GM12878 (cell line): ENCODE results near the gene ERFL. TPM values are rescaled to one million over a fixed set of nuclear protein-coding genes. Genes with fewer than 3 reads are reported as not detected.

Experiments
- ATAC-seq: fragments of 200-7000 bp; cut with Tn5 transposase; 3 replicates; pipeline ENCODE4 v1.9.1; 2020; ENCODE audit warnings: mild to moderate bottlenecking, moderate library complexity
- BruUV-seq: library from RNA; stranded (reverse); fragments of 400-500 nt; replicated peaks from 2 replicates; lab custom pipeline; 2021; lab: Mats Ljungman, UMichigan
- CTCF ChIA-PET: fragments of 300-600 bp; sonication (Branson Sonifier 250); formaldehyde crosslinking; extraction: SDS; loops from one replicate; lab custom pipeline; 2021; ENCODE audit warnings: inconsistent platforms; lab: Yijun Ruan, JAX
- POLR2A ChIA-PET: fragments of 350-600 bp; formaldehyde crosslinking; extraction: SDS; loops from one replicate; lab custom pipeline; 2021; ENCODE audit warnings: inconsistent platforms; lab: Charles Lee
- RAD21 ChIA-PET: fragments of 300-600 bp; sonication (Branson Sonifier 250); formaldehyde crosslinking; loops from one replicate; lab custom pipeline; 2023; ENCODE audit warnings: antibody characterized with exemption; ENCODE audit not compliant: unreplicated experiment; lab: Charles Lee
- SMC1A ChIA-PET: fragments of 300-600 bp; sonication (Branson Sonifier 250); formaldehyde crosslinking; loops from one replicate; lab custom pipeline; 2023; ENCODE audit not compliant: unreplicated experiment, uncharacterized antibody; lab: Charles Lee
- DNase-seq: peaks from one replicate; pipeline ENCODE4 v3.0.0-alpha.2; 2011; ENCODE audit warnings: low read depth, low spot score
- FAIRE-seq: peaks from 3 replicates; lab custom pipeline; 2011; peaks lifted over from hg19 to GRCh38; lab: Jason Lieb, UNC
- H2AFZ ChIP-seq: 2 replicates; pipeline ENCODE4 v1.6.0; 2011; ENCODE audit warnings: low read depth, low read length, control low read depth; ENCODE audit not compliant: control insufficient read depth
- H3K27ac ChIP-seq: 2 replicates; pipeline ENCODE4 v1.5.1; 2011; ENCODE audit warnings: control low read depth; ENCODE audit not compliant: control insufficient read depth, insufficient read depth
- H3K27me3 ChIP-seq, 2 experiments: replicated peaks in 1 of 2; 2 replicates each; pipeline versions ENCODE4 v1.6.0 to v1.6.1; 2011; ENCODE audit warnings: low read length in 1 of 2; ENCODE audit not compliant: control insufficient read depth in 2 of 2, insufficient read depth in 2 of 2
- H3K36me3 ChIP-seq, 2 experiments: 2 replicates each; pipeline ENCODE4 v1.5.1; 2011; ENCODE audit warnings: low read length in 1 of 2; ENCODE audit not compliant: control insufficient read depth in 2 of 2, insufficient read depth in 2 of 2
- H3K4me1 ChIP-seq: 2 replicates; pipeline ENCODE4 v1.6.1; 2011; ENCODE audit warnings: mild to moderate bottlenecking, low read length, moderate library complexity, mixed read lengths; ENCODE audit not compliant: control insufficient read depth, insufficient read depth
- H3K4me2 ChIP-seq: 2 replicates; pipeline ENCODE4 v1.6.0; 2011; ENCODE audit warnings: control low read depth; ENCODE audit not compliant: control insufficient read depth, insufficient read depth
- H3K4me3 ChIP-seq: fragments of 200-600 bp; sonication (generic); 2 replicates; pipeline ENCODE4 v1.5.1; 2016
- H3K79me2 ChIP-seq: 2 replicates; pipeline ENCODE4 v1.6.0; 2011; ENCODE audit warnings: low read length; ENCODE audit not compliant: control insufficient read depth, insufficient read depth
- H3K9ac ChIP-seq: 2 replicates; pipeline ENCODE4 v1.8.0; 2011; ENCODE audit warnings: low read length, control low read depth, mixed read lengths; ENCODE audit not compliant: control insufficient read depth, insufficient read depth
- H3K9me3 ChIP-seq: replicated peaks from 3 replicates; pipeline ENCODE4 v1.5.1; 2011; ENCODE audit warnings: mild to moderate bottlenecking, low read length; ENCODE audit not compliant: control insufficient read depth, insufficient read depth
- H4K20me1 ChIP-seq: 2 replicates; pipeline ENCODE4 v1.6.0; 2011; ENCODE audit not compliant: control insufficient read depth, insufficient read depth
- BCL11A ChIP-seq: IDR thresholded peaks from 2 replicates; pipeline ENCODE4 v1.6.1; 2011; ENCODE audit warnings: low read depth, low read length
- CREB1 ChIP-seq: IDR thresholded peaks from 2 replicates; pipeline ENCODE4 v1.6.1; 2012; ENCODE audit warnings: low read depth, mild to moderate bottlenecking, inconsistent platforms
- CREM ChIP-seq: IDR thresholded peaks from 2 replicates; pipeline ENCODE4 v1.6.1; 2014; ENCODE audit warnings: antibody characterized with exemption, low read depth
- EGR1 ChIP-seq, 2 experiments: IDR thresholded peaks; 1 replicate in 1 of 2; 2 replicates in 1 of 2; pipeline ENCODE4 v1.6.1; 2011 to 2012; ENCODE audit warnings: low read depth in 2 of 2, low read length in 2 of 2, borderline replicate concordance in 1 of 2, mild to moderate bottlenecking in 1 of 2, moderate library complexity in 1 of 2
- GATAD2B ChIP-seq: fragments of 450-650 bp; conservative IDR thresholded peaks from 2 replicates; pipeline ENCODE4 v1.6.1; 2017; ENCODE audit warnings: low read depth, mild to moderate bottlenecking, moderate library complexity
- IKZF2 ChIP-seq, 2 experiments: fragments of 450-650 bp; IDR thresholded peaks; 2 replicates each; pipeline ENCODE4 v1.6.1; 2017; ENCODE audit warnings: mild to moderate bottlenecking in 2 of 2, moderate library complexity in 2 of 2
- NBN ChIP-seq: fragments of 450-650 bp; IDR thresholded peaks from 2 replicates; pipeline ENCODE4 v1.6.1; 2016
- PAX5 ChIP-seq: IDR thresholded peaks from 2 replicates; pipeline ENCODE4 v1.6.1; 2011; ENCODE audit warnings: low read depth, low read length, borderline replicate concordance
- POLR2A ChIP-seq: IDR thresholded peaks from 2 replicates; pipeline ENCODE4 v1.6.1; 2011; ENCODE audit warnings: low read depth, mild to moderate bottlenecking, low read length
- PRDM15 ChIP-seq: fragments of 450-650 bp; formaldehyde crosslinking; IDR thresholded peaks from 2 replicates; pipeline ENCODE4 v1.4.0; 2020; ENCODE audit warnings: mild to moderate bottlenecking, moderate library complexity
- TCF12 ChIP-seq: IDR thresholded peaks from 2 replicates; pipeline ENCODE4 v1.6.1; 2011; ENCODE audit warnings: low read depth, mild to moderate bottlenecking, low read length
- WGBS: methylation state at CpG from one replicate; pipeline ENCODE4 v1.1.6; 2016; ENCODE audit warnings: low lambda C conversion rate; ENCODE audit not compliant: insufficient replicate concordance, insufficient coverage; ENCODE audit errors: missing lambda C conversion rate; 5-methylcytosine and 5-hydroxymethylcytosine counted together
- in situ Hi-C: fragments of 300-500 bp; cut with MboI; formaldehyde crosslinking; loops from 9 replicates; pipeline ENCODE4 v1.14.3; 2018; ENCODE audit warnings: mixed read lengths
- intact Hi-C: fragments of 100-400 bp; cut with micrococcal nuclease; formaldehyde crosslinking; loops from one replicate; pipeline ENCODE4 v1.14.2; 2022; ENCODE audit not compliant: unreplicated experiment
- polyA plus RNA-seq, 11 experiments: library from polyadenylated mRNA; depleted of rRNA in 4 of 11; unstranded in 6 of 11; stranded (reverse) in 5 of 11; fragments of >200 nt; fragmentation: Nextera tagmentation in 4 of 11; fragmentation: Illumina TruSeq in 1 of 11; extraction: Ambion mirVana in 4 of 11; extraction: Trizol in 1 of 11; gene quantifications; 1 replicate in 1 of 11; 2 replicates in 10 of 11; pipeline versions ENCODE4 v1.2.1 to v1.2.3, GENCODE V29; 2011 to 2016; ENCODE audit warnings: inconsistent platforms in 2 of 11, missing spikeins in 2 of 11, low read depth in 1 of 11
- total RNA-seq, 4 experiments: library from RNA; depleted of rRNA in 3 of 4; stranded (reverse); fragments of >200 nt in 3 of 4; fragmentation: Illumina TruSeq in 1 of 4; extraction: Trizol in 1 of 4; gene quantifications; 2 replicates each; pipeline versions ENCODE4 v1.2.1 to v1.2.3, GENCODE V29; 2013 to 2021
- TF ChIP-seq, protein P1 (sequence below): fragments of 450-650 bp; IDR thresholded peaks from 2 replicates; pipeline ENCODE4 v1.6.1; 2017; ENCODE audit warnings: mild to moderate bottlenecking
- TF ChIP-seq, protein P2 (sequence below): fragments of 450-650 bp; IDR thresholded peaks from 2 replicates; pipeline ENCODE4 v1.6.1; 2017; ENCODE audit warnings: low read depth, mild to moderate bottlenecking, moderate library complexity

ERFL gene
- total and polyA plus RNA-seq, 10 of the 15 experiments (the other 5 are each of a cell fraction or from before 2014, with no cell fraction given) = 0.04 to 0.10 (median 0.05) TPM; not detected in 7

DNA sequence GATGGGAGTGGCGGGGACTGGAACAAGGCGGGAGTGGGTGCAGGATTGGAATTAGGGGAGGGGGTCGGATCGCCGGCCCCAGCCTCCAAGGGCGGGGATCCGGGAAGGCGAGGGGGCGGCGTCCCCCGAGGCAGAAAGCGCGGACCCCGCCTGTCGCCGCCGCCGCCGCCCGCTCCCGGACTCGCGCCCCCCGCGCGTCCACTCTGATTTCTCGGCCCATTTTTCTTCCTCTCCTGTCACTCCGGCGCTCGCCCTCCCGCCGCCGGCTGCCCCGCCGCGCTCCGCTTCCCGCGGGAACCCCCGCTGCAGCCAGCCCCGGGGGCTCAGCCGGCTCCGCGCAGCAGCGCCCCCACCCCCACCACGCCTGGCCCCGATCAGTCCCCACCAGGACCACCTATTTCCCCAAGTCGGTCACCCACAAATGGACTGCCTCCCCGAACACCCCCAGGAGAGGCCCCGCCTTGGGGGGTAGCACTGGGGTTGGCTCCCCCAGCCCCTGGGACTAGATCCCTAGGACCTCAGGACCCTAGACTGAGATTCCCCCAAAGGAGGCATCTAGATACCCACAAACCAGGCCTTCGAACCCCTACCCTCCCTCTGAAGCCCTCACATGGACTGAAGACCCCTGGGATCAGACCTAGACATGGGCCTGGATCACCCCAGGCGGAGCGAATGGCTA lies 12.6 kb upstream of the ERFL start (continued):
- TF ChIP-seq, protein P1, sequence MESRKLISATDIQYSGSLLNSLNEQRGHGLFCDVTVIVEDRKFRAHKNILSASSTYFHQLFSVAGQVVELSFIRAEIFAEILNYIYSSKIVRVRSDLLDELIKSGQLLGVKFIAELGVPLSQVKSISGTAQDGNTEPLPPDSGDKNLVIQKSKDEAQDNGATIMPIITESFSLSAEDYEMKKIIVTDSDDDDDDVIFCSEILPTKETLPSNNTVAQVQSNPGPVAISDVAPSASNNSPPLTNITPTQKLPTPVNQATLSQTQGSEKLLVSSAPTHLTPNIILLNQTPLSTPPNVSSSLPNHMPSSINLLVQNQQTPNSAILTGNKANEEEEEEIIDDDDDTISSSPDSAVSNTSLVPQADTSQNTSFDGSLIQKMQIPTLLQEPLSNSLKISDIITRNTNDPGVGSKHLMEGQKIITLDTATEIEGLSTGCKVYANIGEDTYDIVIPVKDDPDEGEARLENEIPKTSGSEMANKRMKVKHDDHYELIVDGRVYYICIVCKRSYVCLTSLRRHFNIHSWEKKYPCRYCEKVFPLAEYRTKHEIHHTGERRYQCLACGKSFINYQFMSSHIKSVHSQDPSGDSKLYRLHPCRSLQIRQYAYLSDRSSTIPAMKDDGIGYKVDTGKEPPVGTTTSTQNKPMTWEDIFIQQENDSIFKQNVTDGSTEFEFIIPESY = no peak
- TF ChIP-seq BCL11A = no peak
- TF ChIP-seq, all 136 proteins: peak for 5

GRCh38 chr19:41939861-41940730 lies 11.8 kb upstream of the ERFL start:
- SMC1A ChIA-PET = no interaction called here
- Histone ChIP-seq H3K4me1 (peaks cover 33% of the 10 kb centered on the region), H4K20me1 (no peaks in the 10 kb centered on the region), H3K9me3 (no peaks in the 10 kb centered on the region; the same call in 2 of the 3 replicates), H3K36me3 (no peaks in the 10 kb centered on the region), H3K4me2 (peak overlapping the region; percentile 86), H2AFZ (peak overlapping the region; percentile 67), H3K27ac (peak overlapping the region; percentile 73), H3K79me2 (no peaks in the 10 kb centered on the region), H3K27me3 (no peaks in the 10 kb centered on the region; a peak in 2 of 4 replicates), H3K9ac (peak overlapping the region; percentile 87), H3K4me3 (peak overlapping the region; percentile 88)
- CTCF ChIA-PET = interaction anchor here (0.8 to 10.0 kb wide), 3 partner anchors 54 to 80 kb away, joined by 3 to 98 read pairs (median 4); partner anchors contain the start of gene RPS19
- RAD21 ChIA-PET = interaction anchor here (0.8 kb wide), 1 partner anchor 81 kb away, joined by 3 read pairs; the partner anchor contains the start of gene RPS19
- POLR2A ChIA-PET = interaction anchor here (0.7 to 1.3 kb wide), 2 partner anchors 10 to 66 kb away, joined by 3 read pairs; no protein-coding TSS in a partner anchor
- intact Hi-C loops (no loop called here), in situ Hi-C loops (loop anchor here (25.0 kb wide), 1 partner anchor 1822 kb away; the partner anchor contains the start of gene SMG9)
- 2% methylated on average over 56 of the region's 83 CpGs for WGBS
- peak; percentile 60 for ATAC-seq
- no peak for FAIRE-seq
- DNase-seq = no peak
- no TSS peak for BruUV-seq
- 0 out of 2 replicates have a peak, but pooled peaks have one; percentile 32 for TF ChIP-seq CREB1
- TF ChIP-seq GATAD2B = peak; percentile 52
- TF ChIP-seq CREM = 0 out of 2 replicates have a peak, but pooled peaks have one; percentile 7
- no peak for TF ChIP-seq PAX5
- no peak for TF ChIP-seq PRDM15 (CRISPR knock-in tag)
- TF ChIP-seq, protein P2, sequence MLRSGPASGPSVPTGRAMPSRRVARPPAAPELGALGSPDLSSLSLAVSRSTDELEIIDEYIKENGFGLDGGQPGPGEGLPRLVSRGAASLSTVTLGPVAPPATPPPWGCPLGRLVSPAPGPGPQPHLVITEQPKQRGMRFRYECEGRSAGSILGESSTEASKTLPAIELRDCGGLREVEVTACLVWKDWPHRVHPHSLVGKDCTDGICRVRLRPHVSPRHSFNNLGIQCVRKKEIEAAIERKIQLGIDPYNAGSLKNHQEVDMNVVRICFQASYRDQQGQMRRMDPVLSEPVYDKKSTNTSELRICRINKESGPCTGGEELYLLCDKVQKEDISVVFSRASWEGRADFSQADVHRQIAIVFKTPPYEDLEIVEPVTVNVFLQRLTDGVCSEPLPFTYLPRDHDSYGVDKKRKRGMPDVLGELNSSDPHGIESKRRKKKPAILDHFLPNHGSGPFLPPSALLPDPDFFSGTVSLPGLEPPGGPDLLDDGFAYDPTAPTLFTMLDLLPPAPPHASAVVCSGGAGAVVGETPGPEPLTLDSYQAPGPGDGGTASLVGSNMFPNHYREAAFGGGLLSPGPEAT = peak; percentile 39; the same call in 1 of the 2 replicates
- TF ChIP-seq NBN = peak; percentile 44
- peak; percentile 78 for TF ChIP-seq POLR2A
- TF ChIP-seq IKZF2 (IDR thresholded peaks at IDR 0.05) = peak in 1 of 2 experiments; percentile 17; a peak in 3 of 4 replicates
- 0 out of 2 replicates have a peak, but pooled peaks have one; percentile 6 for TF ChIP-seq TCF12
- peak in 1 of 2 experiments; percentile 84; a peak in 1 of 3 replicates for TF ChIP-seq EGR1 (IDR thresholded peaks at IDR 0.05; ENCODE audit: borderline replicate concordance in 1 of 2, low read depth in 2 of 2, low read length in 2 of 2)
